GM18520 (cell line): Measurements from ENCODE around the gene EOMES.

Source experiments
- ATAC-seq: cut with Tn5 transposase; IDR thresholded peaks from one replicate; pipeline ENCODE4 v1.9.1; 2021; ENCODE audit not compliant: unreplicated experiment

Gene EOMES

GRCh38 chr3:27681249-27681748, 40.8 kb downstream of the EOMES start:
- no peak for ATAC-seq

- ATAC-seq = no peak
These were observed 41.4 kb downstream of the EOMES start for GRCh38 chr3:27680517-27681246.

DNA sequence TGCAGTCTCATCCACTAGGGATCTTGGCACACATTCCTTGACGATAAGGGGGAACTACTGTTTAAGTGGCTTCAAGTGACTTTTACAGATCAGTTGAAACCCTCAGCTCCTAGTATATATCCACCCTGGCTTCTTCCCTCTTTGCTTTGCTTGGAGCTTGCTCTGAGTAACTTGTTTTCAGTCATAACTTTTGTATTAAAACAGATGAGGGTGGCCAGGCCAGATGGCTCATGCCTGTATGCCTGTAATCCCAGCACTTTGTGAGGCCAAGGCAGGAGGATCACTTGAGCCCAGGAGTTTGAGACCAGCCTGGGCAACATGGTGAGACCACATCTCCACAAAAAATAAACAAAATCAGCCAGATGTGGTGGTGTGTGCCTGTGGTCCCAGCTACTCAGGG, 42.4 kb downstream of the EOMES start:
- ATAC-seq = no peak

DNA sequence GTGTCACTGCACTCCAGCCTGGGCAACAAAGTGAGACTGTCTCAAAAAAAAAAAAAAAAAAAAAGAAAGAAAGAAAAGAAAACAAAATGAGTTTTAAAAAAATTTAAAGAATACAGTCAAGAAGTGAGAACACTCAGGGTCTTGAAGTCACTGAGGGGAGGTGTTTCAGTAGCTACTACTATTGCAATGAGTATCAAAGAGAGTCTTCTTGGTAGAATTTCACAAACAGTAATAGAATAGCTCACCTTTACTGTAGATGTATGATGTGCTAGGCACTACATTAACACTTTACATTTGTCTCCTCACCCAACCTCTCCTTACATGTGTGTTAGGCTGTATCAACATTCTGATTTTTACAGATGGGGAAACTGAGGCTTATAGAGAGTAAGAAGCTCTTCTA, 43.9 kb downstream of the EOMES start:
- no peak for ATAC-seq

GRCh38 chr3:27677565-27677964, 44.6 kb downstream of the EOMES start:
- no peak for ATAC-seq

DNA sequence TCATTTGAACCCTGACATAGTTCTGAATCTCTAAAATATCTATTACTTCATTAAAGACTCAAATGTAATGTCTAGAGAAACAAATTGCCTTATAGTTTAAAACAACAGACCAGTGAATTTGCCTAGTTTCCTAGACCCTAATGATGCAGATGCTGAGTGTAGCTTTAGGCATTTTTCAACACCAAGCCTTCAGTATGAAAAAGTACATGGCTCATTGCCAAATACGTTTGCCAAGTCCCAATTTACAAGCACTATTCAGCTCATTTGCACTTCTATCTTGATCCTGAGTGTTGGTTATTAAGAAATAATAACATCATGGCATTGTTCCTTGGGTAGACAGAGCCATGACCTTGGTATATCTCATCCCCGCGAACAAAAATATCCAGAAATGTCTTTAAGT, 46.8 kb downstream of the EOMES start:
- no peak for ATAC-seq

DNA sequence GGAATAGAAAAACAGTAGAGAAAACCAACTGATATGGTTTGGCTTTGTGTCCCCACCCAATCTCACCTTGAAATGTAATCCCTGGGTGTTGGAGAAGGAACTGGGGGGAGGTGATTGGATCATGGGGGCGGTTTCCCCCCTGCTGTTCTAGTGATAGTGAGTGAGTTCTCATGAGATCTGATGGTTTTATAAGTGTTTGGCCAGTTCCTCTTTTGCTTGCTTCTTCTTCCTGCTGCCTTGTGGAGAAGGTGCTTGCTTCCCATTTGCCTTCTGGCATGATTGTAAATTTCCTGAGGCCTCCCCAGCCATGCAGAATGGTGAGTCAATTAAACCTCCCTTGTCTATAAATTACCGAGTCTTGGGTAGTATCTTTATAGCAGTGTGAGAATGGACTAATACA, 48.4 kb downstream of the EOMES start:
- ATAC-seq = no peak

DNA sequence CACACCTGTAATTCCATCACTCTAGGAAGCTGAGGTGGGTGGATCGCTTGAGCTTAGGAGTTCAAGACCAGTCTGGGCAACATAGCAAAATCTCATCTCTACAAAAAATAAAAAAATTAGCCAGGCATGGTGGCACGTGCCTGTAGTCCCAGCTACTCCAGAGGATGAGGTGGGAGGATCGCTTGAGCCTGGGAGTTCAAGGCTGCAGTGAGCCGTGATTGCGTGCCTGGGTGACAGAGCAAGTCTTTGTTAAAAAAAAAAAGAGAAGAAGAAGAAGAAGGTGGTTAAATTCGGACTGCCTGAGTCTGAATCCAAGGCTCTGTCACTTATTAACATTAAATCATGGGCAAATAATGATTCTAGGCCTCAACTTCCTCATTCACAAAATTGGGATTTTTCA, 51.0 kb downstream of the EOMES start:
- no peak for ATAC-seq

GRCh38 chr3:27670619-27671018, 51.5 kb downstream of the EOMES start:
- ATAC-seq = no peak

- peak; percentile 66 for ATAC-seq
These were observed 52.5 kb downstream of the EOMES start for GRCh38 chr3:27669591-27669990.

DNA sequence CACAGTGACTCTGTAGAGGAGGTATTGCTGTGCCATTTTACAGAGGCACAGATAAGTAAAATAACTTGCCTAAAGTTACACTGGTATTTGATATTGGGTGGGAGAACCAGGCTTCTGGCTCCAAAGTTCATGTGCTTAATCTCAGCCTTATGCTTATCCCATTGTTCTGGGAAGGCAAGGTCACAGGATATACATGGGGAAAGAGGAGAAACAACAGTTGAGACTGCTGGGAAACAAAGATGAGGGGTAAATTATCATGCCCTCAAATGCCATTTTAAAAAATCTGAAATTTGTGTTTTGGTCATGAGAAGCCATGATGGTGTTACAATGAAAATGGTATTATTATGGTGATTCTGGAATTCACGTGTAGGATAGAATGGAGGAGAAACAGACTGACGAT, 54.4 kb downstream of the EOMES start:
- no peak for ATAC-seq

DNA sequence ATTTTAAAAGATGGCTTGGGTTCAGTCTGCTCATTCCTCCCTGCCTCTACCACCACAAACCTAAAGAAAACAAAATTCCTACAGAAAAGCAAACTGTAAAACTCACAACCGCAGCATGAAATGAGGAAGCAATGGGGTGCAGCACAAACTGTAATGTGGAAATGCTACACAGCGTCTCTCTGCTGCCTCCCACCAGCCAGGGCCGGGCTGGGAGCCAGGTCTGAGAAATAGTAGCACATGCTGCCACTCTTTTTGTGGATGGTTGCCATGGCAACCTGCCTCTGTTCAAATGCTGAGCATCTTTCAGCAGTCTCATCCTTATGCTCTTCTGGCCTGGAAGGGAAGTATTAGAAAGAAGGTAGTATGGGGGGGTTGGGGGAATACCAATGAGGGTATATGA, 55.4 kb downstream of the EOMES start:
- ATAC-seq = no peak

DNA sequence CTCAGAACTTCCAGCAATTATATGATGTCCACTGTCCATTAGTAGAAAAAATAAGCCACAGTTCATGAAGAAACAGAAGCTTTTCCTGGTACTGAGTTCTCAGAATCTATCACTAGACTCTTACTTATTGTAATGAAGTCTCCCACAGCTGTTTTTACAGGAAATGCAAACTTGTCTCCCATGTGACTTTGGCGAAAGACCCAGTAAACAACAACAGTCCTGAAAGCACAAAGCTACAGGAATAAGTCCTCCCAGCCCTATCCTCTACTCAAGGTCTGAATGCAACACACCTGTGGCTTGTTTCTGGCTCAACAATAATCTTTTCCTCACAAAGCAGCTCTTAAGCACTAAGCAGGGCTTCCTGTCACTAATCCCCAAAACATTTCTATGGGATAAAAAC, 55.9 kb downstream of the EOMES start:
- ATAC-seq = no peak
